ENCODE measurements around the gene SORBS2.

The SORBS2 gene

DNA sequence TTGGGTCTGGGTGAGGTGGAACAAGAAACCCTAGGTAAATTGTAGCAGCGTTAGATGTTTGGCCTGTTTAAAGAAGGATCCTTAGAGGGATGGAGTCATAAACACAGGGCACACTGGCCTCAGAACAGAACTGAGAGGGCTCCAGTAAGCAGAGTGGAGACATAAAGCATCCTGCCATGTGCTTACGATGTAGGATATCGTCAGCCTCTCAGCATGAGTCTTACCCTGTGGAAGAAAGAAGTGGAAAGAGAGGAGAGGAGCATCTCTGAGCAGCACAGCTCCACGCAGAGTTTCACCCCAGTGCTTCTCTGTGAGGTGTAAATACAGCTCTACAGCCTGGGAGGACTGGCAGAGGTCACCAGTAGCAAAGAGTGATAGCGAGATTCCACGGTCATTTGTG is 27.8 kb upstream of the SORBS2 start:
- no peak for DNase-seq (ENCODE audit: low read depth)
- no peak overlapping the region for H3K4me3 ChIP-seq (ENCODE audit: low read length)
- TF ChIP-seq CTCF (IDR thresholded peaks at IDR 0.05; ENCODE audit: insufficient read depth, low read depth, low read length, missing control alignments) = no peak

GRCh38 chr4:185839194-185839712 is 27.3 kb upstream of the SORBS2 start:
- DNase-seq (ENCODE audit: low read depth) = peak; percentile 89
- TF ChIP-seq CTCF (IDR thresholded peaks at IDR 0.05; ENCODE audit: insufficient read depth, low read depth, low read length, missing control alignments) = no peak
- no peak overlapping the region for H3K4me3 ChIP-seq (ENCODE audit: low read length)

DNA sequence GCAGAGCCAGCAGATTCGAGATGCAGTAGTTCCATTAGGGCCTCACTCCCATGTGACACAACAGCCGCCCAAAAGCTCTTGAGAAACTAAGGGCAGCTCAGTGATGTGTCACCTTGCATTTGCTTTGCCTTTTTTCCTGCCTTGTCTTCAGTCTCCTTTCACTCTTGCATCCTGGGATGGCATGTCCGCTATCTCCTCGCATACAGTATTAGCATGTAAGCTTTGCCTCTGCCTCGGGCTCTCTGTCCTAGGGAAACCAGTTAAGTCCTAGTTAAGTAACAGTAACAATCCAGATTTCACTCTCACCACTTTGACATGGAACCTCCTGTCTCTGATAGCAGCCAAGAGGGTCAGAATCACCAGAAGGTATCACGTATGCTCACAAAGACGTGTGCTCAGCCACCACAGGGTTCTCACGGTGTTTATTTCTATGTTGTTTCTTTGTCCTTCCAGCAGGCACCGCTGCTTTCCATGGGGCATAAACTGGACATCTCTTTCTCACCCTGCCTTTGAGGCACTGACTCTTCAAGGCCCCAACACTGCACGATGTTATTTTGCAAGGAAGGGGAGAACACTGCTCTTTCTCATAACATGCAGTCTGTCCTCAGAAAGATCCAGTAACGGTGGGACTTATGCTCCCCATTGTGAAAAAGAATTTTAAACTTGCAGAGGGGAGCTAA is 26.7 kb upstream of the SORBS2 start:
- H3K4me3 ChIP-seq (ENCODE audit: low read length) = no peak overlapping the region
- DNase-seq (ENCODE audit: low read depth) = peak; percentile 22
- no peak for TF ChIP-seq CTCF (IDR thresholded peaks at IDR 0.05; ENCODE audit: insufficient read depth, low read depth, low read length, missing control alignments)

DNA sequence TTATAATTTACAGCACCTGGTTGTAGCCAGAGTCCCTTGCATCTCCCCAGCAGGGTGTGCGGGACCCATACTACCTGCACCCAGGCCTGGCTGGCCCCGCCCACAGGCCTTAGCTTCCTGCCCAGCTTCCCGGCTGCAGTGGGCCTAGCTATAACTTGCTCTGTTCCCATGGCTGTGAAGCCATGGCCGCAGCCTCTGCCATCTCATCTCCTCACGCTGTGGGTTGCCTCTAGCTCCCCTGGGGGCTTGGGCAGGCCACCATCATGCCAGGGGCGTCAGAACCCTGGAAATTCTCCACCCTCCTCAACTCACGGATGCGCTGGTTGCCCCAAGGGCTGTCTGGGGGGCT is 26.1 kb upstream of the SORBS2 start:
- DNase-seq (ENCODE audit: low read depth) = no peak
- no peak for TF ChIP-seq CTCF (IDR thresholded peaks at IDR 0.05; ENCODE audit: insufficient read depth, low read depth, low read length, missing control alignments)

DNA sequence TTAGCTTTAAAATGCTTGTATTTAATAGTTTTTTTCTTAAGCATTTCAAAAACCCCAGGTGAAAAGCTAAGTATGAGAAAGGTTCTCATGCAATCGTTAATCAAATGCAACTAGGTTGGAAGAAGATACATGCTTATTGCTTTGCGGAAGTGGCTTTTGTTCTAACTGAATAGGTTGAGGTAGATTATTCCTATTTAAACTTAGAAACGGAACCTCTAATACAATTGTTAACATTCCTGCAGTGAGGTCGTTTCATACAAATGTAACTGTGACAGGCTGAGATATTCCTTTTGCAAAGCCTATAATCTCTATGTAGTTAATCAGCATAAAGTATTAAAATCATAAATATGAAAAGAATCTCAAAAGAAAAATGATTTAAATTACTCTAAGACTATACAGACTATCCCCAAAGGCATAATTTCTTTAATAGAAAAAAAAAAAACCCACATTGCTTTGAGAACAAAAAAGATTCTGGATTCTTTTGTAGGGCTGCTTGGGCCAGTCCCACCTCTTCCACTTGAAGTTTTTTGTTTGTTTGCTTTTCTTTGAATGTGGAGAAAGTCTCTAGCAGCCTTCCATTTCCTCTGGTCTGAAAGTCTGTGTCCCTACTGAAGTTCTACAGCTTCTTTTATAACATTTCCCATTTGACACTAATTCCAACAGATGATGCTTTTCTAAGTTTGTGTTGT is 25.6 kb upstream of the SORBS2 start:
- no peak for TF ChIP-seq CTCF (IDR thresholded peaks at IDR 0.05; ENCODE audit: insufficient read depth, low read depth, low read length, missing control alignments)
- no peak overlapping the region for H3K4me3 ChIP-seq (ENCODE audit: low read length)

More for the DNA sequence above, 26.1 kb upstream of the SORBS2 start:
- no peak overlapping the region for H3K4me3 ChIP-seq (ENCODE audit: low read length)

DNA sequence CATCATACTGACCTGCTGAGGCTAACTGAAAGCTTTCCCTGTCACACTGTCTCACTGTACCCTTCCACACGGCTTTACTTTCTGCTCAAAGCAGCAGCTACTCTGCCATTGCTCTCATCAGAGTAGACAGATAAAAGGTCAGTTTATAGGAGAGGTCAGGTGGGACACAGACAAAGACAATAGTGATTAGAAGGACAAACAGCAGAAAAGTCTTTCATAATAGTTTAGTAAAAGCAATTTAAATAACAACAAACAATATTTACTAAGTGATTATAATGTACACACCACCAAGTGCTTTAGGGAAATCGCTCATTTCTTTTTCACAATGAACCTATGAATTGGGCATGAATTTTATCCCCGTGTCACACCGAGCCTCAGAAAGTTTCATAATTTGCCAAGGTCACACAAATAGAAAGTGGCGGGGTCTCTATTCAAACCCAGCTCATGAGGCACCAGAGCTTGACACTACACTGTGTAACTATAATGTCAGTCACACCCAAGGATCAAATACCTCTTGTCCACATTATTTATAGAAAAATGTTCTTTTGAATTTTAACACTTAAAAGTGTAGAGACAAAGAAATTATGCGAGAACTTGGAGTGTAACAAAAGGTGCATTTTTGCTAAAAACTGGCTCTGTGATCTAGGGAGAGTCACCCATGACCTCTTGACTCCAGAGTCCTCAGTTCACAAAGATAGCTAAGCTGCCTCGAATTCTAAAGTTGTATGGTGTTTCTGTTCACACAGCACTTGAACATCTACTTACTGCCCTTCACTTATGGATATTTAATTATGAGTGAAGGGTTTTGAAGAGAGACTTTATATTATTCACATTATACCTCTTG is 24.5 kb upstream of the SORBS2 start:
- H3K4me3 ChIP-seq (ENCODE audit: low read length) = no peak overlapping the region
- DNase-seq (ENCODE audit: low read depth) = no peak
- no peak for TF ChIP-seq CTCF (IDR thresholded peaks at IDR 0.05; ENCODE audit: insufficient read depth, low read depth, low read length, missing control alignments)

More for the DNA sequence above, 25.6 kb upstream of the SORBS2 start:
- DNase-seq (ENCODE audit: low read depth) = no peak

All from epithelial cell of esophagus (primary cell).